H9 (cell line): ENCODE measurements around the gene SLC41A1. TPM values are rescaled to one million over a fixed set of nuclear protein-coding genes. Genes with fewer than 3 reads are reported as not detected.

ENCODE experiments used
- DNase-seq: peaks from one replicate; pipeline ENCODE4 v3.0.0-alpha.2; 2017
- H2AFZ ChIP-seq: one replicate; pipeline ENCODE4 v1.6.1; 2013; ENCODE audit warnings: mild to moderate bottlenecking, low read length, control low read depth, moderate library complexity
- H2AK5ac ChIP-seq: 2 replicates; pipeline ENCODE4 v1.6.1; 2013; ENCODE audit warnings: low read length, control low read depth, mixed read lengths; ENCODE audit not compliant: insufficient read length
- H2BK120ac ChIP-seq: one replicate; pipeline ENCODE4 v1.6.1; 2013; ENCODE audit warnings: low read depth, mild to moderate bottlenecking, low read length, control low read depth, inconsistent platforms; ENCODE audit not compliant: poor library complexity, severe bottlenecking
- H2BK12ac ChIP-seq: 2 replicates; pipeline ENCODE4 v1.6.1; 2013; ENCODE audit warnings: low read length, control low read depth, mixed read lengths, low read depth; ENCODE audit not compliant: insufficient read length
- H2BK15ac ChIP-seq: 2 replicates; pipeline ENCODE4 v1.6.1; 2013; ENCODE audit warnings: low read depth, low read length, control low read depth
- H2BK20ac ChIP-seq: one replicate; pipeline ENCODE4 v1.6.1; 2013; ENCODE audit warnings: low read depth, mild to moderate bottlenecking, low read length, control low read depth, inconsistent platforms; ENCODE audit not compliant: poor library complexity, severe bottlenecking
- H2BK5ac ChIP-seq: 2 replicates; pipeline ENCODE4 v1.6.1; 2013; ENCODE audit warnings: low read length, control low read depth, mixed read lengths; ENCODE audit not compliant: insufficient read length
- H3K14ac ChIP-seq: 2 replicates; pipeline ENCODE4 v1.6.1; 2013; ENCODE audit warnings: low read length, control low read depth; ENCODE audit not compliant: insufficient read depth
- H3K18ac ChIP-seq: 2 replicates; pipeline ENCODE4 v1.6.1; 2013; ENCODE audit warnings: low read depth, mild to moderate bottlenecking, mixed read lengths, low read length, control low read depth; ENCODE audit not compliant: insufficient read length
- H3K23ac ChIP-seq: 2 replicates; pipeline ENCODE4 v1.6.1; 2013; ENCODE audit warnings: low read length, control low read depth, mixed read lengths, low read depth; ENCODE audit not compliant: insufficient read length
- H3K23me2 ChIP-seq: 2 replicates; pipeline ENCODE4 v1.6.1; 2013; ENCODE audit warnings: low read depth, mild to moderate bottlenecking, mixed read lengths, low read length, control low read depth; ENCODE audit not compliant: insufficient read length, poor library complexity, severe bottlenecking
- H3K27ac ChIP-seq: 2 replicates; pipeline ENCODE4 v1.5.1; 2013; ENCODE audit warnings: low read length, control low read depth, mixed read lengths, low read depth; ENCODE audit not compliant: insufficient read length
- H3K27me3 ChIP-seq: 2 replicates; pipeline ENCODE4 v1.6.1; 2013; ENCODE audit warnings: low read length, control low read depth, inconsistent platforms; ENCODE audit not compliant: insufficient read depth
- H3K4ac ChIP-seq: 2 replicates; pipeline ENCODE4 v1.6.1; 2013; ENCODE audit warnings: low read depth, mild to moderate bottlenecking, control low read depth, inconsistent platforms, low read length, moderate library complexity
- H3K4me1 ChIP-seq: 2 replicates; pipeline ENCODE4 v1.6.1; 2013; ENCODE audit warnings: low read length, control low read depth, inconsistent platforms; ENCODE audit not compliant: insufficient read depth
- H3K4me2 ChIP-seq: 2 replicates; pipeline ENCODE4 v1.6.1; 2013; ENCODE audit warnings: low read length, control low read depth, mixed read lengths; ENCODE audit not compliant: insufficient read length, insufficient read depth
- H3K56ac ChIP-seq: 2 replicates; pipeline ENCODE4 v1.6.1; 2013; ENCODE audit warnings: low read depth, mild to moderate bottlenecking, mixed read lengths, low read length, control low read depth; ENCODE audit not compliant: insufficient read length
- H3K79me1 ChIP-seq: 2 replicates; pipeline ENCODE4 v1.6.1; 2013; ENCODE audit warnings: low read depth, mild to moderate bottlenecking, moderate library complexity, low read length, control low read depth, inconsistent platforms; ENCODE audit not compliant: insufficient read depth, poor library complexity, severe bottlenecking
- H3K79me2 ChIP-seq: 2 replicates; pipeline ENCODE4 v1.6.1; 2013; ENCODE audit warnings: low read length, control low read depth, inconsistent platforms; ENCODE audit not compliant: insufficient read depth
- H3K9ac ChIP-seq: 2 replicates; pipeline ENCODE4 v1.6.1; 2013; ENCODE audit warnings: low read length, control low read depth, mixed read lengths; ENCODE audit not compliant: insufficient read length; ENCODE audit errors: extremely low read depth
- H3K9me3 ChIP-seq: one replicate; pipeline ENCODE4 v1.6.1; 2013; ENCODE audit warnings: low read depth, low read length, inconsistent platforms; ENCODE audit not compliant: control insufficient read depth
- H3T11ph ChIP-seq: one replicate; pipeline ENCODE4 v1.6.1; 2013; ENCODE audit warnings: mild to moderate bottlenecking, low read length, control low read depth, inconsistent platforms
- H4K20me1 ChIP-seq: one replicate; pipeline ENCODE4 v1.6.1; 2013; ENCODE audit not compliant: control insufficient read depth, insufficient read length, insufficient read depth
- H4K5ac ChIP-seq: 2 replicates; pipeline ENCODE4 v1.6.1; 2013; ENCODE audit warnings: low read depth, mild to moderate bottlenecking, mixed read lengths, low read length, control low read depth; ENCODE audit not compliant: insufficient read length
- H4K8ac ChIP-seq: replicated peaks from 2 replicates; pipeline ENCODE4 v1.6.1; 2013; ENCODE audit warnings: low read length, control low read depth, mixed read lengths, low read depth; ENCODE audit not compliant: insufficient read length
- H4K91ac ChIP-seq: 2 replicates; pipeline ENCODE4 v1.6.1; 2013; ENCODE audit warnings: low read depth, mild to moderate bottlenecking, moderate library complexity, mixed read lengths, low read length, control low read depth; ENCODE audit not compliant: insufficient read length
- H3K27ac Mint-ChIP-seq, 3 experiments: 2 replicates in 2 of 3; 3 replicates in 1 of 3; pipeline ENCODE4 v1.8.0; 2020 to 2021; ENCODE audit warnings: mixed read lengths in 3 of 3, mild to moderate bottlenecking in 1 of 3, moderate library complexity in 1 of 3
- H3K27me3 Mint-ChIP-seq: 2 replicates; pipeline ENCODE4 v1.8.0; 2021; ENCODE audit warnings: low read depth, mild to moderate bottlenecking, moderate library complexity, mixed read lengths
- H3K36me3 Mint-ChIP-seq, 3 experiments: 2 replicates in 2 of 3; 3 replicates in 1 of 3; pipeline ENCODE4 v1.8.0; 2020 to 2021; ENCODE audit warnings: low read depth in 3 of 3, mixed read lengths in 3 of 3; ENCODE audit not compliant: insufficient read depth in 1 of 3
- H3K4me1 Mint-ChIP-seq, 2 experiments: 2 replicates each; pipeline ENCODE4 v1.8.0; 2020; ENCODE audit warnings: mixed read lengths in 2 of 2
- H3K4me3 Mint-ChIP-seq, 2 experiments: 2 replicates in 1 of 2; 3 replicates in 1 of 2; pipeline ENCODE4 v1.8.0; 2020 to 2021; ENCODE audit warnings: mild to moderate bottlenecking in 2 of 2, mixed read lengths in 2 of 2, moderate library complexity in 1 of 2
- H3K9me3 Mint-ChIP-seq, 2 experiments: 2 replicates in 1 of 2; 3 replicates in 1 of 2; pipeline ENCODE4 v1.8.0; 2020; ENCODE audit warnings: mild to moderate bottlenecking in 2 of 2, mixed read lengths in 2 of 2, moderate library complexity in 1 of 2
- WGBS: extraction: QIAGEN DNeasy Blood & Tissue Kit; methylation state at CpG from one replicate; pipeline ENCODE4 v1.1.7; 2013; ENCODE audit warnings: missing lambda C conversion rate, low lambda C conversion rate, mixed read lengths; ENCODE audit not compliant: insufficient read length; ENCODE audit errors: extremely low coverage; 5-methylcytosine and 5-hydroxymethylcytosine counted together
- total RNA-seq: library from RNA; stranded (reverse); gene quantifications from 2 replicates; pipeline ENCODE4 v1.2.1, GENCODE V29; 2021
- TF ChIP-seq, protein P1 (sequence below): fragments of 200-600 bp; sonication (generic); conservative IDR thresholded peaks from 3 replicates; pipeline ENCODE4 v1.8.0; 2021; ENCODE audit warnings: antibody characterized with exemption, mild to moderate bottlenecking

SLC41A1 gene
- total RNA-seq, 1 experiment from 2014 or later: 18.2 TPM

DNA sequence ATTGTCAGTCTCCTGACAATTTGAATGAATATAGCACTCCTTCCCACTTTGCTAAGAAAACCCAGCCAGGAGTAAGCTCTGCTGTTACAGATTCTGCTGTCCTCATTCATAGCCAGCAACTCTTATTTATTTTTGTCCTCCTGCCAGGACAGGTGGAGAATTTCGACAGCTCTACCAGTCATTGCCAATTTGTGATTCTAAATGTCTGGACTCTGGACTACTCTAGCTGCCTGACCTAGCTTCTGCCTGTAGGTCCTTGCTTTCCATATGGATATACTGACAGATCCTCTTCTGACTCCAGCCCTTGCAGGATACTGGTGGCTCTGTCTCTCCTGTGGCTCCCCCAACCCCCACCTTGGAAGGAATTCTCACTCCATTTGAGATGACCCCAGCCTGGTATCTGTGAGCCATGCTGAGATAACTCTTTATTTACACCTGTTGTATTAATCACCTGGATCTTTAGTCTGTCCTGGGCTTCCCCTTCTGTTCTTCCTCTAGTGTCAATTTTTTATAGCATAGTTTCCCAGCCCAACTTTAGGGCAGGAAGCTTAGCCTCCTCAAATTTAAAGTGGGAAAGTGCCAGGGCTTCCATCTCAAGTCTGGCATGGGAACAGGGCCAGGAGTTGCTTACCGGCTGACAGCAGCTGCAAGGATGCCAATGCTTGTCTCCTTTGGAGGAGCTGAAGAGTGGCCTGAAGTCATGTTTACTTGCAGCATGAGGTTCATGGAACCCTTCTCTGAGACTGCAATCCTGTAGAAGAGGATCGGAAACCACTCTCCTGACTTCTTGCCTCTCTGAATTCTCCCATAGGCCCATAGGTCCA, 30.2 kb upstream of the SLC41A1 start:
- H3K4me3 Mint-ChIP-seq: no peak overlapping the region
- TF ChIP-seq, protein P1, sequence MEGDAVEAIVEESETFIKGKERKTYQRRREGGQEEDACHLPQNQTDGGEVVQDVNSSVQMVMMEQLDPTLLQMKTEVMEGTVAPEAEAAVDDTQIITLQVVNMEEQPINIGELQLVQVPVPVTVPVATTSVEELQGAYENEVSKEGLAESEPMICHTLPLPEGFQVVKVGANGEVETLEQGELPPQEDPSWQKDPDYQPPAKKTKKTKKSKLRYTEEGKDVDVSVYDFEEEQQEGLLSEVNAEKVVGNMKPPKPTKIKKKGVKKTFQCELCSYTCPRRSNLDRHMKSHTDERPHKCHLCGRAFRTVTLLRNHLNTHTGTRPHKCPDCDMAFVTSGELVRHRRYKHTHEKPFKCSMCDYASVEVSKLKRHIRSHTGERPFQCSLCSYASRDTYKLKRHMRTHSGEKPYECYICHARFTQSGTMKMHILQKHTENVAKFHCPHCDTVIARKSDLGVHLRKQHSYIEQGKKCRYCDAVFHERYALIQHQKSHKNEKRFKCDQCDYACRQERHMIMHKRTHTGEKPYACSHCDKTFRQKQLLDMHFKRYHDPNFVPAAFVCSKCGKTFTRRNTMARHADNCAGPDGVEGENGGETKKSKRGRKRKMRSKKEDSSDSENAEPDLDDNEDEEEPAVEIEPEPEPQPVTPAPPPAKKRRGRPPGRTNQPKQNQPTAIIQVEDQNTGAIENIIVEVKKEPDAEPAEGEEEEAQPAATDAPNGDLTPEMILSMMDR: no peak

More for the DNA sequence above, 30.2 kb upstream of the SLC41A1 start:
- no peak overlapping the region for H4K91ac ChIP-seq
- H2BK5ac ChIP-seq: no peak overlapping the region
- H3K9me3 Mint-ChIP-seq: no peaks in the 10 kb centered on the region
- no peaks in the 10 kb centered on the region for H3K23me2 ChIP-seq
- no peak overlapping the region for H4K5ac ChIP-seq
- H3K4me1 ChIP-seq: no peaks in the 10 kb centered on the region; the same call in 1 of the 2 replicates
- no peak overlapping the region for H2BK120ac ChIP-seq
- H3K27me3 Mint-ChIP-seq: no peaks in the 10 kb centered on the region
- WGBS: no CpG with 5 or more reads among the region's 3 CpGs
- H3K27me3 ChIP-seq: no peaks in the 10 kb centered on the region
- no peak overlapping the region for H2AK5ac ChIP-seq
- H3K27ac ChIP-seq: no peak overlapping the region
- H2BK12ac ChIP-seq: no peak overlapping the region
- H2BK20ac ChIP-seq: no peak overlapping the region
- peaks cover 6 to 8% of the 10 kb centered on the region in 2 experiments for H3K4me1 Mint-ChIP-seq
- no peak overlapping the region for H3K18ac ChIP-seq
- no peak overlapping the region for H4K8ac ChIP-seq
- no peak overlapping the region for H3K9ac ChIP-seq
- H3K4me2 ChIP-seq: no peak overlapping the region
- no peak for DNase-seq
- no peak overlapping the region for H3T11ph ChIP-seq
- H3K27ac Mint-ChIP-seq: peak overlapping the region in 1 of 3 experiments; percentile 40; a peak in 1 of 7 replicates
- H3K23ac ChIP-seq: no peak overlapping the region
- no peaks in the 10 kb centered on the region for H3K9me3 ChIP-seq
- no peak overlapping the region for H3K14ac ChIP-seq
- no peaks in the 10 kb centered on the region for H3K79me2 ChIP-seq
- no peaks in the 10 kb centered on the region for H3K79me1 ChIP-seq
- H3K4ac ChIP-seq: no peak overlapping the region
- no peaks in the 10 kb centered on the region for H4K20me1 ChIP-seq
- H3K56ac ChIP-seq: no peak overlapping the region
- H2BK15ac ChIP-seq: no peak overlapping the region
- no peaks in the 10 kb centered on the region for H3K36me3 Mint-ChIP-seq
- H2AFZ ChIP-seq: no peak overlapping the region
